ENCODE data around the gene PKP2.

- no peak for TF ChIP-seq CTCF (IDR thresholded peaks at IDR 0.05)
- no peak for TF ChIP-seq POLR2A (IDR thresholded peaks at IDR 0.05)
- no peak for TF ChIP-seq POLR2AphosphoS5 (IDR thresholded peaks at IDR 0.05)
Measured at GRCh38 chr12:32777159-32777558, 119.4 kb downstream of the PKP2 start.

All from breast epithelium (tissue), 3 donors.